Right atrium auricular region (tissue), 2 donors: ENCODE measurements around the gene HIPK2. TPM values are rescaled to one million over a fixed set of nuclear protein-coding genes. Genes with fewer than 3 reads are reported as not detected.
A peak's percentile ranks its signal among the peaks of the same experiment; 100 is the strongest.

Experiments used
- DNase-seq: peaks from one replicate; pipeline ENCODE4 v3.0.0-alpha.2; 2019; ENCODE audit warnings: low spot score
- H3K27ac ChIP-seq, 2 donors: fragments of 200-600 bp; sonication (generic); 1 replicate in 1 of 2; 2 replicates in 1 of 2; pipeline ENCODE4 v1.5.1; 2016 to 2019
- H3K27me3 ChIP-seq, 2 donors: fragments of 200-600 bp; sonication (generic); one replicate each; pipeline versions ENCODE4 v1.5.1 to v1.6.0; 2017 to 2019
- H3K36me3 ChIP-seq: fragments of 200-600 bp; sonication (generic); one replicate; pipeline ENCODE4 v1.5.1; 2016
- H3K4me1 ChIP-seq, 2 donors: fragments of 200-600 bp; sonication (generic); one replicate each; pipeline versions ENCODE4 v1.5.1 to v1.6.0; 2017 to 2019
- H3K4me3 ChIP-seq, 2 donors: fragments of 200-600 bp; sonication (generic); 1 replicate in 1 of 2; 2 replicates in 1 of 2; pipeline ENCODE4 v1.5.1; 2017 to 2019; ENCODE audit warnings: mild to moderate bottlenecking in 1 of 2, moderate library complexity in 1 of 2
- H3K9me3 ChIP-seq, 2 donors: fragments of 200-600 bp; sonication (generic); one replicate each; pipeline ENCODE4 v1.5.1; 2019
- total RNA-seq, 2 donors: library from RNA; depleted of rRNA; stranded (reverse); fragments of >200 nt; gene quantifications; one replicate each; pipeline ENCODE4 v1.1.0, GENCODE V29; 2016
- TF ChIP-seq, protein P1 (sequence below), 2 donors: fragments of 200-600 bp; sonication (generic); IDR thresholded peaks; one replicate each; pipeline ENCODE4 v1.5.1; 2019; ENCODE audit warnings: antibody characterized with exemption in 2 of 2

The HIPK2 gene
- total RNA-seq, 2 donors from 2014 or later, result 87.0 to 131 TPM

DNA sequence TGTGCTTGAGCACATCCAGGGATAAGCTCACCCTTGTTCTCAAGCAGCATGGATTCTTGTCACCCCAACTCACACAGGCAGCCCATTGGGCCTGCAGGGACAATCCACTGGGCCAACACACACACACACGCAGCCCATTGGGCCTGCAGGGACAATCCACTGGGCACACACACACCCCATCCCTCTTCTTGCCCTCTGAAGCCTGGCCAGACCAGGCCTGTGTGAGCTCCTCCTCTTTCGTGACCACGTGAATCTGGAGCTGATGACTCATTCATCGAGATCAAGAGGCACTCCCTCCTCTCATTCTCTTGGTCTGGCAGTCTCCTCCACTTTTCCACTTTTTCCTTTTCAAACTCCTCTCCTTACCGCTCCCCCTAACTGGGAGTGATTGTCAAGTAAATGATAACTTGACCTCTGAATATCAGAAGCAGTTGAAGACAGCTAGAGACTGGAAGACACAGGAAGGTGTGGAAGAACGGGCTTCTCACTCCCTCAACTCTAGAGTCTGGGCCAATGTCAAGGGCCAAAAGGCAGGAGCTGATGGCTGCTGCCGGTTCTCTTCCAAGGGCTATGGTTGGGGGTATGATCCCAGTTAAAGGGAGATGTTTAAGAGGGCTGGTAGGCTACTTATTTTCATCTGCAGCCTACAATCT, 89.7 kb downstream of the HIPK2 start:
- TF ChIP-seq, protein P1, sequence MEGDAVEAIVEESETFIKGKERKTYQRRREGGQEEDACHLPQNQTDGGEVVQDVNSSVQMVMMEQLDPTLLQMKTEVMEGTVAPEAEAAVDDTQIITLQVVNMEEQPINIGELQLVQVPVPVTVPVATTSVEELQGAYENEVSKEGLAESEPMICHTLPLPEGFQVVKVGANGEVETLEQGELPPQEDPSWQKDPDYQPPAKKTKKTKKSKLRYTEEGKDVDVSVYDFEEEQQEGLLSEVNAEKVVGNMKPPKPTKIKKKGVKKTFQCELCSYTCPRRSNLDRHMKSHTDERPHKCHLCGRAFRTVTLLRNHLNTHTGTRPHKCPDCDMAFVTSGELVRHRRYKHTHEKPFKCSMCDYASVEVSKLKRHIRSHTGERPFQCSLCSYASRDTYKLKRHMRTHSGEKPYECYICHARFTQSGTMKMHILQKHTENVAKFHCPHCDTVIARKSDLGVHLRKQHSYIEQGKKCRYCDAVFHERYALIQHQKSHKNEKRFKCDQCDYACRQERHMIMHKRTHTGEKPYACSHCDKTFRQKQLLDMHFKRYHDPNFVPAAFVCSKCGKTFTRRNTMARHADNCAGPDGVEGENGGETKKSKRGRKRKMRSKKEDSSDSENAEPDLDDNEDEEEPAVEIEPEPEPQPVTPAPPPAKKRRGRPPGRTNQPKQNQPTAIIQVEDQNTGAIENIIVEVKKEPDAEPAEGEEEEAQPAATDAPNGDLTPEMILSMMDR (IDR thresholded peaks at IDR 0.05), result no peak
- Histone ChIP-seq H3K36me3 (peaks cover 25% of the 10 kb centered on the region), H3K4me3 (no peak overlapping the region), H3K27ac (peak overlapping the region; percentile 26 to 45), H3K9me3 (peaks cover 0 to 9% of the 10 kb centered on the region in 2 donors), H3K27me3 (no peaks in the 10 kb centered on the region), H3K4me1 (peaks cover 0 to 55% of the 10 kb centered on the region in 2 donors)
- no peak for DNase-seq

DNA sequence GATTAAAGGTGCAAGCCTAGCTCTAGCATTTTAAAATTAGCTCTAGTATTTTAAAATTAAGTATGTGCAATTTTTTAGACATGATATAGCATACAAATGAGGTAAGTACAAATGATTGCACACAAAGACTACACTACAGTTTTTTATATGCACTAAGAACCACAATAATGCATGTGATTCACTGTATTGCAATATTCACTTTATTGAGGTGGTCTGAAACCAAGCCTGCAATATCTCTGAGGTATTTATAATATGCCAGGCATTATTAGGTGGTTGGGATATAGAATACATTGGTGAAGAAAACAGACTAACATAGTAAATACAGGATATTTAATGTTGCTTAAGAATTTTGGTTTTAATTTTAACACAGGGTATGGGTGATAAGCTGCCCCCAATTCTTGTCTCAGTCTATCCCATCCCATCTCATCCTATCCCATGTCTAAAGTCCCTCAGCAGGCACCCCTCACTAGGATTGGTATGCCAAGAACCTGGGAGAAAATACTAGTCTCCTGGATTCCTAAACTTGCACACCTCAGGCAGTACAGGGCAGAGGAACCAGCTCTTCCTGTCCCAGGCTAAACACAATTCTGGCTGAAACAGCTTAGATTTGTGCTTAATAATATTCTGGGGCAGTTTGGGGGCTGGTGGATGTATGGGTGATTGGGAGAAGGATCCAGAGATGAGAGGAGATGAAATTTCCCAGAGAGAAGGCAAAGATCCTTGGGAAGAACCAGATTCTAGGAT, 90.4 kb downstream of the HIPK2 start:
- Histone ChIP-seq H3K36me3 (peaks cover 25% of the 10 kb centered on the region), H3K4me1 (peaks cover 0 to 56% of the 10 kb centered on the region in 2 donors), H3K9me3 (peaks cover 0 to 9% of the 10 kb centered on the region in 2 donors), H3K4me3 (no peak overlapping the region), H3K27ac (peak overlapping the region; percentile 26 to 45), H3K27me3 (no peaks in the 10 kb centered on the region)
- TF ChIP-seq, protein P1 (IDR thresholded peaks at IDR 0.05), result no peak
- DNase-seq, result no peak

DNA sequence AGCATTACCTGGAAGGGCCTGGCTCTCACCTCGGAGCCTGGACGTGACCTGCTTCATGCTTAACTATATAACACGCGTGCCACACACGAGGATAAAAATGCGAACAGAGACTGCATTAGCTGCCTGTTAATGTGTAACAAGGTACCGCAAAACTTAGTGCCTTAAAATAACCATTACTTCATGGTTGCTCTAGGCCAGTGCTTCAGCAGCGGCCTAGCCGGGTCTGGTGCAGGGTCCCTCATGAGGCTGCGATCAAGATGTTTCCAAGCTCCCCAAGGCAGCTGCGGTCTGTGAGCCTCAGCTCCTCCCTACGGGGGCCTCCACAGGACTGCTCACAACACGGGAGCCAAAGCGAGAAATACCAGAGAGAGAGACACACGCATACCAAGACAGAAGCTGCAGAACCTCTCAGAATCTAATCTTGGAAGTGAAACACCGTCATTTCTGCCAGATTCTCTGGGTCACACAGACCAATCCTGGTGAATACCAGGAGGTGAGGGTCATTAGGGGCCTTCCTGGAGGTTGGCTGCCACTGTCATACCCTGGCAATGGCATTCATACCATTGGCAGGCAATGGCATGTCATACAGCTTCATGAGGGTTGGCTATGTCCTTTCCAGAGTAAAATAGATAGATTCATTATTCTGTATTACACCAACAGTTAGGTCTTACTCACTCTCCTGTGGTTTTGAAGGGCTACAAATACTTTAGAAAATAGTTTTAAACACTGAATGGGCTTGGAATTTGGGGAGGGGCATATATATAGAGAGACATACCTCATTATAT, 94.5 kb downstream of the HIPK2 start:
- Histone ChIP-seq H3K27me3 (no peaks in the 10 kb centered on the region), H3K9me3 (peaks cover 0 to 9% of the 10 kb centered on the region in 2 donors), H3K36me3 (peaks cover 2% of the 10 kb centered on the region), H3K27ac (peak overlapping the region; percentile 90 to 92), H3K4me1 (peaks cover 0 to 57% of the 10 kb centered on the region in 2 donors), H3K4me3 (no peak overlapping the region)
- TF ChIP-seq, protein P1 (IDR thresholded peaks at IDR 0.05), result no peak
- DNase-seq, result no peak

DNA sequence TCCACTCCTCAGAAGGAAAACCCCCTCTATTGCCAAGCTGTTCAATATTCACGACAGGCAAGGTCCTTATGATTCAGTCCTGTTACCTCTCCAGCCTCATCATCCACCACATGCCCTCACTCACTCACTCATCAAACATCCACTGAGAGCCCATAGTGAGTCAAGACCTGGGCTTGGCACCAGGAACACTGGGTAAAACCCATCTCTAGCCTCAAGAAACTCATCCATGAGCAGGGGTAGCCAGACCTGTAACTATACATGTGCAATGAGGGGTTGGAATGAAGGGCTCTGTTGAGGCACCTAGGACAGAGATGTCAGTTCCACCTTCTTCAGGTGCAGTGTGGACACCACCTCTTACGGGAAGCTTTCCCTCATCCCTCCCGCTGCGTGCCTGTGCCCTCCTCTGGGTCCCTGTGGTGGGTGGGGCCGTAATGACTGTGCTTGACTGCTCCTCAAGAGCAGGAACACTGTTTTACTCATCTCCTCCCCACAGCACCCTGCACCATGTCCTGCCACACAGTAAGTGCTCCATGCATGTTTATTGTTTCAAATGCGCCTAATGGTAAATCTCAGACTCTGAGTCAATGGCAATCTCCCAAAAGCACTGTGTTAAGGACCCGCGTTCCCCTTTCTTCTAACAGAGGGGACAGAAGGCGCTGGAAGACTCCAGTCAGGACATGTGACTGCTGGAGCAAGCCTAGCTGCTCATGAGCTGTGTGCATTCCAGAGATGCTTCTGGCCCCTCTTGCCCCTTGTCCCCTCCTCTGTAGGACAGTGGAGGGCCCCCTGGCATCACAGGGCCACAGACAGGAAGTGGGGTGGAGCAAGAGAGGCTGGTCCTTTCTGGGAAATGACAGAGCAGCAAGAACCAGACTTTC, 95.4 kb downstream of the HIPK2 start:
- Histone ChIP-seq H3K27me3 (no peaks in the 10 kb centered on the region), H3K4me3 (no peak overlapping the region), H3K4me1 (peaks cover 0 to 48% of the 10 kb centered on the region in 2 donors), H3K9me3 (peaks cover 0 to 9% of the 10 kb centered on the region in 2 donors), H3K36me3 (no peaks in the 10 kb centered on the region), H3K27ac (peak overlapping the region; percentile 90 to 92)
- no peak for DNase-seq
- TF ChIP-seq, protein P1 (IDR thresholded peaks at IDR 0.05), result no peak

DNA sequence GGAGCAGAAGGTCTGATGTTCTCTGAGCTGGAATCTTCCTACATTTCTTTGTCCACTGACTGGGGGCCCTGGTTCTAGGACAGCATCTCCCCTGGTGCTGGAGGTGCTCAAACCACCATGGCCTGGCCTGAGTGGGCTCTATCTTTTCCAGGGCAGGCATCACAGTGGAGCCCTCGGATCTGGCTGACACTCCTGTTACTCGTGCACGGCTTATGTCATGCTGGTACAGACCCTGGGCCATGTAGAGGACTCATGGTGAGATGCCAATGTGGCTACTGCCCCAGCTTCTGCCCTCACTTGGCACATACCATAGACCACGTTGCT, 96.0 kb downstream of the HIPK2 start:
- no peak overlapping the region for H3K4me3 ChIP-seq
- H3K27ac ChIP-seq, result peak overlapping the region; percentile 90 to 92
- H3K4me1 ChIP-seq, result peaks cover 0 to 48% of the 10 kb centered on the region in 2 donors
- DNase-seq, result no peak
- H3K36me3 ChIP-seq, result no peaks in the 10 kb centered on the region
- peaks cover 0 to 9% of the 10 kb centered on the region in 2 donors for H3K9me3 ChIP-seq
- TF ChIP-seq, protein P1 (IDR thresholded peaks at IDR 0.05), result no peak
- no peaks in the 10 kb centered on the region for H3K27me3 ChIP-seq
